ENCODE measurements around the gene AVEN. TPM values are rescaled to one million over a fixed set of nuclear protein-coding genes. Genes with fewer than 3 reads are reported as not detected.

Gene AVEN
- polyA plus RNA-seq, 3 donors, result 2.3 to 4.8 (median 3.4) TPM

DNA sequence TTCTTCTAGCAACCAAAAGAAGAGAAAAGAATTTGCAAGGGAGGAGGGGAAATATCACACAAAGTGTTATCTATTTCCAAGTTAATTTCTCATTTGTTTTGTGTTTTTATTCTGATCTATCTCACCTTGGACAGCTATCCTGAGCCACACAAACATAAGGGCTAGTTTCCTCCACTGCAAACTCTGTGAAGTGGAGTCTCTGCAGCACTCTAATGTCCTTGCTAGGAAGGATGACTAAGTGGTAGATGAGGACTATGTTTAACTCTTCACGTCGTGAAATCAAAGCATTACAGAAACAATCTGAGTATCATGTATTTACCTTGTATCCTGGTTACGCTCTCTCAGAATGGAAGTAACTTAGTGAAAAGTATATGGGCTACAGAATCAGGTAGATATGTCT is 104.6 kb downstream of the AVEN start:
- no peaks in the 10 kb centered on the region for H3K36me3 ChIP-seq (replicated peaks in 1 of 2; ENCODE audit: control insufficient read depth in 1 of 2, insufficient read depth in 2 of 2, low read length in 2 of 2)
- Mint-ChIP-seq H3K27ac (no peak overlapping the region), H3K9me3 (peaks cover 0 to 6% (median 3%) of the 10 kb centered on the region in 7 donors), H3K36me3 (no peaks in the 10 kb centered on the region), H3K4me3 (no peak overlapping the region), H3K4me1 (no peaks in the 10 kb centered on the region), H3K27me3 (ENCODE audit: low read depth in 3 of 3) (no peaks in the 10 kb centered on the region)
- H3K27ac ChIP-seq (ENCODE audit: low read depth in 1 of 2, low read length in 2 of 2), result no peak overlapping the region
- DNase-seq, result no peak
- no peaks in the 10 kb centered on the region for H3K79me2 ChIP-seq (ENCODE audit: insufficient read depth, low read length)
- H3K4me3 ChIP-seq (replicated peaks in 1 of 3; ENCODE audit: low read depth in 2 of 3, low read length in 3 of 3), result no peak overlapping the region
- no peaks in the 10 kb centered on the region for H3K27me3 ChIP-seq (ENCODE audit: control insufficient read depth in 2 of 2, insufficient read depth in 2 of 2, low read length in 2 of 2)
- no peaks in the 10 kb centered on the region for H3K9me3 ChIP-seq (replicated peaks in 1 of 2; ENCODE audit: control insufficient read depth in 1 of 2, insufficient read depth in 1 of 2, low read length in 2 of 2)
- intact Hi-C loops (cut with micrococcal nuclease), result no loop called here
- no CpG with 5 or more reads among the region's 3 CpGs for WGBS (ENCODE audit: insufficient coverage)
- no peak overlapping the region for H2AFZ ChIP-seq (ENCODE audit: insufficient read depth, low read depth, low read length, poor library complexity, severe bottlenecking)
- no peaks in the 10 kb centered on the region for H3K4me1 ChIP-seq (ENCODE audit: control insufficient read depth in 1 of 2, insufficient read depth in 2 of 2, low read length in 2 of 2)
- no peak overlapping the region for H3K9ac ChIP-seq (ENCODE audit: insufficient read depth, low read length, poor library complexity, severe bottlenecking)
- no peak overlapping the region for H3K4me2 ChIP-seq (replicated peaks; ENCODE audit: extremely low read depth, low read length, poor library complexity, severe bottlenecking)
- H4K20me1 ChIP-seq (ENCODE audit: insufficient read depth, low read length), result no peaks in the 10 kb centered on the region
- TF ChIP-seq, protein P1, sequence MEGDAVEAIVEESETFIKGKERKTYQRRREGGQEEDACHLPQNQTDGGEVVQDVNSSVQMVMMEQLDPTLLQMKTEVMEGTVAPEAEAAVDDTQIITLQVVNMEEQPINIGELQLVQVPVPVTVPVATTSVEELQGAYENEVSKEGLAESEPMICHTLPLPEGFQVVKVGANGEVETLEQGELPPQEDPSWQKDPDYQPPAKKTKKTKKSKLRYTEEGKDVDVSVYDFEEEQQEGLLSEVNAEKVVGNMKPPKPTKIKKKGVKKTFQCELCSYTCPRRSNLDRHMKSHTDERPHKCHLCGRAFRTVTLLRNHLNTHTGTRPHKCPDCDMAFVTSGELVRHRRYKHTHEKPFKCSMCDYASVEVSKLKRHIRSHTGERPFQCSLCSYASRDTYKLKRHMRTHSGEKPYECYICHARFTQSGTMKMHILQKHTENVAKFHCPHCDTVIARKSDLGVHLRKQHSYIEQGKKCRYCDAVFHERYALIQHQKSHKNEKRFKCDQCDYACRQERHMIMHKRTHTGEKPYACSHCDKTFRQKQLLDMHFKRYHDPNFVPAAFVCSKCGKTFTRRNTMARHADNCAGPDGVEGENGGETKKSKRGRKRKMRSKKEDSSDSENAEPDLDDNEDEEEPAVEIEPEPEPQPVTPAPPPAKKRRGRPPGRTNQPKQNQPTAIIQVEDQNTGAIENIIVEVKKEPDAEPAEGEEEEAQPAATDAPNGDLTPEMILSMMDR (IDR thresholded peaks at IDR 0.05), result no peak

DNA sequence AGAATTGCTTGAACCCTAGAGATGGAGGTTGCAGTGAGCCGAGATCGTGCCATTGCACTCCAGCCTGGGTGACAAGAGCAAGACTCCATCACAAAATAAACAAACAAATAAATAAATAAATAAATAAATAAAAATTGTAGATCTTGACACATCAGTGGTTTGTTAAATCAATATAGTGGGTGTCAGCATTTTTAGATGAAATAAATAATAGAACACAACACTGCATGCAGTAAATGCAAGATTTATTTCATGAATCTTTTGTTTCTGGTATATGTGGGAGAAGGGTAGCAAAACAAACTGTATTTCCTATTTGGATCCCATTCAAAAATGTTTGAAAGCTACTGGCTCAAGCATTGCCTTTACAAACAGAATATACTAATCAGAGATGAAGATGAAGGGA is 106.3 kb downstream of the AVEN start:
- H3K36me3 ChIP-seq (replicated peaks in 1 of 2; ENCODE audit: control insufficient read depth in 1 of 2, insufficient read depth in 2 of 2, low read length in 2 of 2), result no peaks in the 10 kb centered on the region
- no peak overlapping the region for H3K4me3 Mint-ChIP-seq
- no peaks in the 10 kb centered on the region for H3K27me3 Mint-ChIP-seq (ENCODE audit: low read depth in 3 of 3)
- H3K4me1 ChIP-seq (ENCODE audit: control insufficient read depth in 1 of 2, insufficient read depth in 2 of 2, low read length in 2 of 2), result no peaks in the 10 kb centered on the region
- H3K79me2 ChIP-seq (ENCODE audit: insufficient read depth, low read length), result no peaks in the 10 kb centered on the region
- intact Hi-C loops (cut with micrococcal nuclease), result no loop called here
- H3K4me3 ChIP-seq (replicated peaks in 1 of 3; ENCODE audit: low read depth in 2 of 3, low read length in 3 of 3), result no peak overlapping the region
- no CpG with 5 or more reads among the region's 2 CpGs for WGBS (ENCODE audit: insufficient coverage)
- no peaks in the 10 kb centered on the region for H3K36me3 Mint-ChIP-seq
- no peaks in the 10 kb centered on the region for H3K27me3 ChIP-seq (ENCODE audit: control insufficient read depth in 2 of 2, insufficient read depth in 2 of 2, low read length in 2 of 2)
- no peak overlapping the region for H3K27ac ChIP-seq (ENCODE audit: low read depth in 1 of 2, low read length in 2 of 2)
- peaks cover 0 to 5% (median 2%) of the 10 kb centered on the region in 7 donors for H3K9me3 Mint-ChIP-seq
- TF ChIP-seq, protein P1 (IDR thresholded peaks at IDR 0.05), result no peak
- H3K9me3 ChIP-seq (replicated peaks in 1 of 2; ENCODE audit: control insufficient read depth in 1 of 2, insufficient read depth in 1 of 2, low read length in 2 of 2), result no peaks in the 10 kb centered on the region
- no peak overlapping the region for H3K9ac ChIP-seq (ENCODE audit: insufficient read depth, low read length, poor library complexity, severe bottlenecking)
- no peak for DNase-seq
- no peaks in the 10 kb centered on the region for H4K20me1 ChIP-seq (ENCODE audit: insufficient read depth, low read length)
- H3K4me2 ChIP-seq (replicated peaks; ENCODE audit: extremely low read depth, low read length, poor library complexity, severe bottlenecking), result no peak overlapping the region
- no peaks in the 10 kb centered on the region for H3K4me1 Mint-ChIP-seq
- no peak overlapping the region for H3K27ac Mint-ChIP-seq
- no peak overlapping the region for H2AFZ ChIP-seq (ENCODE audit: insufficient read depth, low read depth, low read length, poor library complexity, severe bottlenecking)
